BJ (cell line): ENCODE results near the gene CPTP. TPM values are rescaled to one million over a fixed set of nuclear protein-coding genes. Genes with fewer than 3 reads are reported as not detected.

Experiments used
- CTCF ChIA-PET: fragments of 350-600 bp; formaldehyde crosslinking; extraction: SDS; loops from one replicate; lab custom pipeline; 2021; ENCODE audit warnings: antibody characterized with exemption, inconsistent platforms; lab: Yijun Ruan, JAX
- POLR2A ChIA-PET: fragments of 300-600 bp; sonication (Branson Sonifier 250); formaldehyde crosslinking; extraction: SDS; loops from one replicate; lab custom pipeline; 2021; ENCODE audit warnings: antibody characterized with exemption; lab: Charles Lee
- DNase-seq: peaks from one replicate; pipeline ENCODE4 v3.0.0-alpha.2; 2011; ENCODE audit warnings: low read depth
- H3K27me3 ChIP-seq: 2 replicates; pipeline ENCODE4 v1.6.0; 2011; ENCODE audit warnings: low read length; ENCODE audit not compliant: control insufficient read depth, insufficient read depth
- H3K36me3 ChIP-seq: 2 replicates; pipeline ENCODE4 v1.5.1; 2011; ENCODE audit warnings: low read length; ENCODE audit not compliant: control insufficient read depth, insufficient read depth
- H3K4me3 ChIP-seq: 2 replicates; pipeline ENCODE4 v1.5.1; 2011; ENCODE audit warnings: low read depth, mild to moderate bottlenecking, control low read depth, low read length
- CTCF ChIP-seq: IDR thresholded peaks from 2 replicates; pipeline ENCODE4 v1.5.1; 2011; ENCODE audit warnings: low read depth, mild to moderate bottlenecking, control low read depth, inconsistent platforms, low read length, moderate library complexity; ENCODE audit not compliant: insufficient read depth
- polyA plus RNA-seq: library from polyadenylated mRNA; depleted of rRNA; stranded (reverse); fragments of >200 nt; gene quantifications from 2 replicates; pipeline ENCODE4 v1.2.3, GENCODE V29; 2011

CPTP gene
- polyA plus RNA-seq, 1 experiment = 14.2 TPM

- TF ChIP-seq CTCF = no peak
- DNase-seq = no peak
- POLR2A ChIA-PET = no interaction called here
- peak overlapping the region; percentile 95 for H3K4me3 ChIP-seq
- peaks cover 31% of the 10 kb centered on the region for H3K36me3 ChIP-seq
- CTCF ChIA-PET = no interaction called here
- no peaks in the 10 kb centered on the region for H3K27me3 ChIP-seq
Observed at GRCh38 chr1:1356166-1356795, 31.7 kb downstream of the CPTP start.

- Histone ChIP-seq H3K27me3 (no peaks in the 10 kb centered on the region), H3K4me3 (peak overlapping the region; percentile 95), H3K36me3 (peaks cover 29% of the 10 kb centered on the region)
- DNase-seq = no peak
- POLR2A ChIA-PET = no interaction called here
- TF ChIP-seq CTCF = no peak
- CTCF ChIA-PET = interaction anchor here (1.5 to 2.7 kb wide), 2 partner anchors 8 to 14 kb away, joined by 8 to 31 read pairs; partner anchors contain the start of gene DVL1
Observed at GRCh38 chr1:1356796-1357401, 32.3 kb downstream of the CPTP start.

GRCh38 chr1:1357871-1358432 lies 33.4 kb downstream of the CPTP start:
- no peak for DNase-seq
- ChIA-PET POLR2A (interaction anchor here (0.6 kb wide), 1 partner anchor 48 kb away, joined by 3 read pairs; no protein-coding TSS in a partner anchor), CTCF (interaction anchor here (1.4 to 2.7 kb wide), 3 partner anchors 9 to 14 kb away, joined by 4 to 31 read pairs (median 8); partner anchors contain the start of gene DVL1)
- Histone ChIP-seq H3K36me3 (peaks cover 21% of the 10 kb centered on the region), H3K27me3 (no peaks in the 10 kb centered on the region), H3K4me3 (peak overlapping the region; percentile 95)
- TF ChIP-seq CTCF = no peak

- DNase-seq = peak; percentile 73
- no peaks in the 10 kb centered on the region for H3K27me3 ChIP-seq
- POLR2A ChIA-PET = interaction anchor here (0.6 to 1.0 kb wide), 2 partner anchors 17 to 49 kb away, joined by 3 to 4 read pairs; no protein-coding TSS in a partner anchor
- no peak for TF ChIP-seq CTCF
- H3K36me3 ChIP-seq = peaks cover 14% of the 10 kb centered on the region
- H3K4me3 ChIP-seq = peak within 1 kb of the TSS; percentile 95
- CTCF ChIA-PET = interaction anchor here (0.6 to 2.7 kb wide), 4 partner anchors 10 to 473 kb away, joined by 3 to 31 read pairs (median 6); partner anchors contain the start of gene DVL1
Observed at GRCh38 chr1:1358433-1359271, 34.0 kb downstream of the CPTP start, which contains the start of gene MXRA8. Gene MXRA8, minus strand, starts transcription at chr1:1358555. Its CDS starts 51 bp downstream, at chr1:1358504.
